SU-DHL-6 (cell line): Measurements from ENCODE around the gene GJB3.

Experiments used
- H2AFZ ChIP-seq: fragments of 200-600 bp; sonication (generic); 2 replicates; pipeline ENCODE4 v1.6.1; 2014; ENCODE audit warnings: low read depth, mild to moderate bottlenecking, moderate library complexity, mixed read lengths, antibody characterized with exemption, low read length; ENCODE audit not compliant: severe bottlenecking
- H3F3A ChIP-seq: fragments of 200-600 bp; shearing (Covaris generic); 2 replicates; pipeline ENCODE4 v1.6.0; 2016; ENCODE audit warnings: antibody characterized with exemption, mild to moderate bottlenecking; ENCODE audit not compliant: insufficient read depth
- H3K27ac ChIP-seq: fragments of 200-600 bp; sonication (generic); 2 replicates; pipeline ENCODE4 v1.5.1; 2016; ENCODE audit warnings: low read depth, mild to moderate bottlenecking, low read length, moderate library complexity, mixed read lengths
- H3K27me3 ChIP-seq: fragments of 200-600 bp; sonication (generic), shearing (Covaris generic); 2 replicates; pipeline ENCODE4 v1.6.0; 2014; ENCODE audit warnings: mild to moderate bottlenecking, low read length
- H3K36me3 ChIP-seq: fragments of 200-600 bp; sonication (generic); 2 replicates; pipeline ENCODE4 v1.6.1; 2014; ENCODE audit warnings: mild to moderate bottlenecking, low read length, mixed read lengths
- H3K4me2 ChIP-seq: fragments of 300-600, 200-600 bp; shearing (Covaris generic), sonication (generic); 2 replicates; pipeline ENCODE4 v1.6.0; 2014; ENCODE audit warnings: low read length, low read depth, mild to moderate bottlenecking; ENCODE audit not compliant: poor library complexity, severe bottlenecking
- H3K4me3 ChIP-seq: fragments of 200-600 bp; sonication (generic); 2 replicates; pipeline ENCODE4 v1.5.1; 2014; ENCODE audit warnings: antibody characterized with exemption, low read length, mild to moderate bottlenecking, mixed read lengths; ENCODE audit not compliant: insufficient read depth, poor library complexity, severe bottlenecking
- H3K79me2 ChIP-seq: fragments of 200-600 bp; sonication (generic); 2 replicates; pipeline ENCODE4 v1.6.1; 2014; ENCODE audit warnings: mild to moderate bottlenecking, low read length, moderate library complexity; ENCODE audit not compliant: insufficient read depth
- H3K9ac ChIP-seq: fragments of 200-600 bp; sonication (generic); 2 replicates; pipeline ENCODE4 v1.7.0; 2014; ENCODE audit warnings: mild to moderate bottlenecking, low read length
- H3K9me2 ChIP-seq: fragments of 200-600 bp; sonication (generic); replicated peaks from 2 replicates; pipeline ENCODE4 v1.6.1; 2014; ENCODE audit warnings: low read length; ENCODE audit not compliant: insufficient read depth
- H3K9me3 ChIP-seq: fragments of 200-600 bp; sonication (generic); 2 replicates; pipeline ENCODE4 v1.6.1; 2014; ENCODE audit warnings: low read length, mixed read lengths; ENCODE audit not compliant: insufficient read depth
- H4K20me1 ChIP-seq: fragments of 200-600 bp; sonication (generic); 2 replicates; pipeline ENCODE4 v1.6.1; 2014; ENCODE audit warnings: low read depth, mild to moderate bottlenecking, antibody characterized with exemption, low read length, moderate library complexity, mixed read lengths
- EZH2phosphoT487 ChIP-seq: fragments of 200-600 bp; sonication (generic), shearing (Covaris generic); conservative IDR thresholded peaks from 2 replicates; pipeline ENCODE4 v1.6.1; 2018; ENCODE audit warnings: mild to moderate bottlenecking, antibody characterized with exemption, low read length, moderate library complexity, mixed read lengths
- TF ChIP-seq, protein P1 (sequence below): fragments of 200-600 bp; sonication (generic); IDR thresholded peaks from one replicate; pipeline ENCODE4 v1.5.1; 2017; ENCODE audit warnings: antibody characterized with exemption, mild to moderate bottlenecking, low read length, moderate library complexity; ENCODE audit not compliant: insufficient read depth, poor library complexity, severe bottlenecking

GJB3 gene

DNA sequence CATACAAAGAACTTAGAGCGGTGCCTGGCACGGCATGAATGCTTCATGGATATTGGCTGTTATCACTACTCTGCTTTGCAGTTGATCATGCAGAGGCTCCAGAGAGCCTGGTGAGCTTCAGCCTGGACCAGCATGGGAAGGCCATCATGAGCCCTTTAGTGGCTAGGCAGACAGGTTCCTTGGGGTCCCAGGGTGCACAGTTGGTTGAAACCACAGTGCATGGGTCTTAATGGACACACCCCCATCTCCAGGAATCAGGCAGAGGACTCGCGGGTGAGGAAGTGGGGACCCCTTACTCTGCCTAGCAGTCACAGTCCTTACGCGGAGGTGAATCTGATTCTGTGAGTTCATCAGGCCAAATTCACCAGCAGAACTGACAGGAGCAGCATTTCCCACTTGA lies 25.1 kb upstream of the GJB3 start:
- TF ChIP-seq EZH2phosphoT487 = no peak
- TF ChIP-seq, protein P1, sequence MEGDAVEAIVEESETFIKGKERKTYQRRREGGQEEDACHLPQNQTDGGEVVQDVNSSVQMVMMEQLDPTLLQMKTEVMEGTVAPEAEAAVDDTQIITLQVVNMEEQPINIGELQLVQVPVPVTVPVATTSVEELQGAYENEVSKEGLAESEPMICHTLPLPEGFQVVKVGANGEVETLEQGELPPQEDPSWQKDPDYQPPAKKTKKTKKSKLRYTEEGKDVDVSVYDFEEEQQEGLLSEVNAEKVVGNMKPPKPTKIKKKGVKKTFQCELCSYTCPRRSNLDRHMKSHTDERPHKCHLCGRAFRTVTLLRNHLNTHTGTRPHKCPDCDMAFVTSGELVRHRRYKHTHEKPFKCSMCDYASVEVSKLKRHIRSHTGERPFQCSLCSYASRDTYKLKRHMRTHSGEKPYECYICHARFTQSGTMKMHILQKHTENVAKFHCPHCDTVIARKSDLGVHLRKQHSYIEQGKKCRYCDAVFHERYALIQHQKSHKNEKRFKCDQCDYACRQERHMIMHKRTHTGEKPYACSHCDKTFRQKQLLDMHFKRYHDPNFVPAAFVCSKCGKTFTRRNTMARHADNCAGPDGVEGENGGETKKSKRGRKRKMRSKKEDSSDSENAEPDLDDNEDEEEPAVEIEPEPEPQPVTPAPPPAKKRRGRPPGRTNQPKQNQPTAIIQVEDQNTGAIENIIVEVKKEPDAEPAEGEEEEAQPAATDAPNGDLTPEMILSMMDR = no peak
- Histone ChIP-seq H3K27ac (no peak overlapping the region), H3K27me3 (no peaks in the 10 kb centered on the region), H3K9me2 (no peaks in the 10 kb centered on the region), H3K79me2 (no peaks in the 10 kb centered on the region), H3F3A (no peaks in the 10 kb centered on the region), H3K9me3 (no peaks in the 10 kb centered on the region), H3K9ac (no peak overlapping the region), H2AFZ (no peak overlapping the region), H3K36me3 (no peaks in the 10 kb centered on the region), H4K20me1 (no peaks in the 10 kb centered on the region), H3K4me3 (no peak overlapping the region), H3K4me2 (no peak overlapping the region)

DNA sequence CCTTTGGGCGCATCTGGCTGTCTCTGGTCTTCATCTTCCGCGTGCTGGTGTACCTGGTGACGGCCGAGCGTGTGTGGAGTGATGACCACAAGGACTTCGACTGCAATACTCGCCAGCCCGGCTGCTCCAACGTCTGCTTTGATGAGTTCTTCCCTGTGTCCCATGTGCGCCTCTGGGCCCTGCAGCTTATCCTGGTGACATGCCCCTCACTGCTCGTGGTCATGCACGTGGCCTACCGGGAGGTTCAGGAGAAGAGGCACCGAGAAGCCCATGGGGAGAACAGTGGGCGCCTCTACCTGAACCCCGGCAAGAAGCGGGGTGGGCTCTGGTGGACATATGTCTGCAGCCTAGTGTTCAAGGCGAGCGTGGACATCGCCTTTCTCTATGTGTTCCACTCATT lies 23.6 kb upstream of the GJB3 start:
- H3K4me3 ChIP-seq = no peak overlapping the region
- no peak overlapping the region for H3K4me2 ChIP-seq
- no peak overlapping the region for H2AFZ ChIP-seq
- H3K9ac ChIP-seq = no peak overlapping the region
- H3K27me3 ChIP-seq = no peaks in the 10 kb centered on the region
- no peaks in the 10 kb centered on the region for H3K79me2 ChIP-seq
- H3K36me3 ChIP-seq = no peaks in the 10 kb centered on the region
- H4K20me1 ChIP-seq = no peaks in the 10 kb centered on the region
- H3K27ac ChIP-seq = no peak overlapping the region
- H3K9me2 ChIP-seq = no peaks in the 10 kb centered on the region
- no peak for TF ChIP-seq EZH2phosphoT487
- TF ChIP-seq, protein P1 = no peak
- no peaks in the 10 kb centered on the region for H3F3A ChIP-seq
- no peaks in the 10 kb centered on the region for H3K9me3 ChIP-seq

DNA sequence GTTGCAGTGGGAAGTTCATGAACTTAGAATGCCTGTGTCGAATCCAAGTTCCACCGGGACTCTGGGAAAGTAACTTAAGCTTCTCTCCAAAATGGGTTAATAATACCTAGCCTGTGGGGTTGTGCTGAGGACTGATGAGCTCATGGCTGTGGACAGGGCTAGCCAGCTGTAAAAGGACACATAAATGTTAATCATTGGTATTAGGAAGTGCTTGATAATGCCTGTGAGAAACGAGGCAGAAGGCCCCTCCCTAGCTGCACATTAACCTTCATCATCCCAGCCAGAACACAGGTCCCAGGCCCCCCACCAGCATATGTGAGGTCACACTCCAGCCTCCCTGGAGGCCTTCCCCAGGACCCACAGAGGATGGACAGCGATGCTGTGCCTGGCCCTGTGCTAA lies 22.3 kb upstream of the GJB3 start:
- no peaks in the 10 kb centered on the region for H3K79me2 ChIP-seq
- no peaks in the 10 kb centered on the region for H3K9me3 ChIP-seq
- no peaks in the 10 kb centered on the region for H3K36me3 ChIP-seq
- no peak overlapping the region for H3K27ac ChIP-seq
- no peaks in the 10 kb centered on the region for H3K9me2 ChIP-seq
- TF ChIP-seq, protein P1 = no peak
- TF ChIP-seq EZH2phosphoT487 = no peak
- no peak overlapping the region for H3K4me3 ChIP-seq
- no peak overlapping the region for H3K4me2 ChIP-seq
- H2AFZ ChIP-seq = no peak overlapping the region
- H3K27me3 ChIP-seq = no peaks in the 10 kb centered on the region
- H3F3A ChIP-seq = no peaks in the 10 kb centered on the region
- no peak overlapping the region for H3K9ac ChIP-seq
- H4K20me1 ChIP-seq = no peaks in the 10 kb centered on the region
